ENCODE results near the gene WNT11. TPM values are rescaled to one million over a fixed set of nuclear protein-coding genes. Genes with fewer than 3 reads are reported as not detected.

WNT11 gene
- total RNA-seq, 1 experiment from 2014 or later = not detected

DNA sequence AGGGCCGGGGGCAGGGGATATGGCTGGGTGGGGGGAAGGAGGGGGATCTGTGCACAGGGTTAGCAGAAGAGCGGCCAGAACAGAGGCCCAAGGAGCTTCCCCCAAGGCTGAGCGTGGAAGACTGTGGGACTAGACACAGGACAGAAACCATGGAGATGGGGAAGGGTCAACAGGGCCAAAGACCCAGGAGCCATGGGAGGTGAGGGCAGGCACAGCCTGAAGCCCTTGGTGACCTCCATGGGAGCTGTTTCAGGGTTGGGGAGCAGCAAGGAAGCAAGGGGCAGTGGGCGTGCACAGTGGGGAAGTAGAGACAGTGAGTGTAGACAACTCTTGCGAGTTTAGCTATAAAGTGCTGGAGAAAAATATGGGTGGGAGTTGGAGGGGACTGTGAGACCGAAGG, 56.6 kb downstream of the WNT11 start:
- no peak overlapping the region for H2BK12ac ChIP-seq (ENCODE audit: insufficient read length, low read depth, low read length)
- H4K8ac ChIP-seq (replicated peaks; ENCODE audit: insufficient read length, low read depth, low read length) = no peak overlapping the region
- no peaks in the 10 kb centered on the region; the same call in none of the 2 replicates for H3K27me3 ChIP-seq (ENCODE audit: insufficient read depth, low read length)
- H2BK20ac ChIP-seq (ENCODE audit: low read depth, low read length, poor library complexity, severe bottlenecking) = no peak overlapping the region
- H2AK5ac ChIP-seq (ENCODE audit: insufficient read length, low read length) = no peak overlapping the region
- no peak overlapping the region for H3K4ac ChIP-seq (ENCODE audit: low read depth, low read length)
- no peak overlapping the region for H4K91ac ChIP-seq (ENCODE audit: insufficient read length, low read depth, low read length)
- no peak overlapping the region for H3K4me2 ChIP-seq (ENCODE audit: insufficient read depth, insufficient read length, low read length)
- H3K79me2 ChIP-seq (ENCODE audit: insufficient read depth, low read length) = no peaks in the 10 kb centered on the region
- H3T11ph ChIP-seq (ENCODE audit: low read length) = no peak overlapping the region
- no peaks in the 10 kb centered on the region for H3K4me1 ChIP-seq (ENCODE audit: insufficient read depth, low read length)
- H3K23me2 ChIP-seq (ENCODE audit: insufficient read length, low read depth, low read length, poor library complexity, severe bottlenecking) = no peaks in the 10 kb centered on the region
- Mint-ChIP-seq H3K4me3 (no peak overlapping the region), H3K36me3 (ENCODE audit: insufficient read depth in 1 of 3, low read depth in 3 of 3) (no peaks in the 10 kb centered on the region), H3K27me3 (ENCODE audit: low read depth) (peaks cover 38% of the 10 kb centered on the region), H3K4me1 (peaks cover 16 to 17% of the 10 kb centered on the region in 2 experiments), H3K9me3 (no peaks in the 10 kb centered on the region), H3K27ac (no peak overlapping the region)
- no peak overlapping the region for H3K9ac ChIP-seq (ENCODE audit: extremely low read depth, insufficient read length, low read length)
- TF ChIP-seq, protein P1, sequence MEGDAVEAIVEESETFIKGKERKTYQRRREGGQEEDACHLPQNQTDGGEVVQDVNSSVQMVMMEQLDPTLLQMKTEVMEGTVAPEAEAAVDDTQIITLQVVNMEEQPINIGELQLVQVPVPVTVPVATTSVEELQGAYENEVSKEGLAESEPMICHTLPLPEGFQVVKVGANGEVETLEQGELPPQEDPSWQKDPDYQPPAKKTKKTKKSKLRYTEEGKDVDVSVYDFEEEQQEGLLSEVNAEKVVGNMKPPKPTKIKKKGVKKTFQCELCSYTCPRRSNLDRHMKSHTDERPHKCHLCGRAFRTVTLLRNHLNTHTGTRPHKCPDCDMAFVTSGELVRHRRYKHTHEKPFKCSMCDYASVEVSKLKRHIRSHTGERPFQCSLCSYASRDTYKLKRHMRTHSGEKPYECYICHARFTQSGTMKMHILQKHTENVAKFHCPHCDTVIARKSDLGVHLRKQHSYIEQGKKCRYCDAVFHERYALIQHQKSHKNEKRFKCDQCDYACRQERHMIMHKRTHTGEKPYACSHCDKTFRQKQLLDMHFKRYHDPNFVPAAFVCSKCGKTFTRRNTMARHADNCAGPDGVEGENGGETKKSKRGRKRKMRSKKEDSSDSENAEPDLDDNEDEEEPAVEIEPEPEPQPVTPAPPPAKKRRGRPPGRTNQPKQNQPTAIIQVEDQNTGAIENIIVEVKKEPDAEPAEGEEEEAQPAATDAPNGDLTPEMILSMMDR (conservative IDR thresholded peaks at IDR 0.05) = no peak
- no peak overlapping the region for H2BK120ac ChIP-seq (ENCODE audit: low read depth, low read length, poor library complexity, severe bottlenecking)
- H3K56ac ChIP-seq (ENCODE audit: insufficient read length, low read depth, low read length) = no peak overlapping the region
- no peak overlapping the region for H3K23ac ChIP-seq (ENCODE audit: insufficient read length, low read depth, low read length)
- no CpG with 5 or more reads among the region's 6 CpGs for WGBS (ENCODE audit: extremely low coverage, insufficient read length, low lambda C conversion rate)
- no peak for DNase-seq
- H4K20me1 ChIP-seq (ENCODE audit: control insufficient read depth, insufficient read depth, insufficient read length) = no peaks in the 10 kb centered on the region
- no peak overlapping the region for H2BK15ac ChIP-seq (ENCODE audit: low read depth, low read length)
- H3K9me3 ChIP-seq (ENCODE audit: control insufficient read depth, low read depth, low read length) = no peaks in the 10 kb centered on the region
- H3K27ac ChIP-seq (ENCODE audit: insufficient read length, low read depth, low read length) = no peak overlapping the region
- no peak overlapping the region for H2AFZ ChIP-seq (ENCODE audit: low read length)
- no peak overlapping the region for H3K14ac ChIP-seq (ENCODE audit: insufficient read depth, low read length)
- no peak overlapping the region for H4K5ac ChIP-seq (ENCODE audit: insufficient read length, low read depth, low read length)
- no peak overlapping the region for H2BK5ac ChIP-seq (ENCODE audit: insufficient read length, low read length)
- H3K79me1 ChIP-seq (ENCODE audit: insufficient read depth, low read depth, low read length, poor library complexity, severe bottlenecking) = no peaks in the 10 kb centered on the region
- no peak overlapping the region for H3K18ac ChIP-seq (ENCODE audit: insufficient read length, low read depth, low read length)
